ENCODE measurements around the gene FBXL16. TPM values are rescaled to one million over a fixed set of nuclear protein-coding genes. Genes with fewer than 3 reads are reported as not detected.

Gene FBXL16
- total and polyA plus RNA-seq, 2 of the 13 experiments (the other 11 are each of a cell fraction or from before 2014, with no cell fraction given) = 0.22 to 2.0 TPM

DNA sequence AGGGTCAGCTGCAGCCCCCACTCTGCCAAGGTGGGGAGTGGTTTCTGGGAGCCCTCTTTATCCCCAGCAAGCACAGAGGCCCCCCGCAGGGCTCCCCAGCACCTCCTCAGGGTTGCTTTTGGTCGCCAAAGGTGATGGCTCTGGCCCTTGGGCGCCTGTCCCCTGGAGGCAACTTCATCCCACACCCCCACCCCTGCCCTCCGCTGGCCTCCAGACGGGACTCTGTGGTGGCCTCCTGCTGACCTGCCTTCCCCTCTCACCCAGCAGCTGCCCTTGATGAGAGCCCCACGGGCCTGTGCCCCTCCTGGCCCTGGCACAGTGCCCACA, 45.5 kb downstream of the FBXL16 start (continued):
- TF ChIP-seq REPIN1 (CRISPR knock-in tag; IDR thresholded peaks at IDR 0.05; ENCODE audit: borderline replicate concordance, low read depth) (no peak), ZNF563 (CRISPR knock-in tag; IDR thresholded peaks at IDR 0.05) (no peak), ZNF790 (CRISPR knock-in tag; IDR thresholded peaks at IDR 0.05; ENCODE audit: borderline replicate concordance) (no peak)
- TF ChIP-seq, protein P1, sequence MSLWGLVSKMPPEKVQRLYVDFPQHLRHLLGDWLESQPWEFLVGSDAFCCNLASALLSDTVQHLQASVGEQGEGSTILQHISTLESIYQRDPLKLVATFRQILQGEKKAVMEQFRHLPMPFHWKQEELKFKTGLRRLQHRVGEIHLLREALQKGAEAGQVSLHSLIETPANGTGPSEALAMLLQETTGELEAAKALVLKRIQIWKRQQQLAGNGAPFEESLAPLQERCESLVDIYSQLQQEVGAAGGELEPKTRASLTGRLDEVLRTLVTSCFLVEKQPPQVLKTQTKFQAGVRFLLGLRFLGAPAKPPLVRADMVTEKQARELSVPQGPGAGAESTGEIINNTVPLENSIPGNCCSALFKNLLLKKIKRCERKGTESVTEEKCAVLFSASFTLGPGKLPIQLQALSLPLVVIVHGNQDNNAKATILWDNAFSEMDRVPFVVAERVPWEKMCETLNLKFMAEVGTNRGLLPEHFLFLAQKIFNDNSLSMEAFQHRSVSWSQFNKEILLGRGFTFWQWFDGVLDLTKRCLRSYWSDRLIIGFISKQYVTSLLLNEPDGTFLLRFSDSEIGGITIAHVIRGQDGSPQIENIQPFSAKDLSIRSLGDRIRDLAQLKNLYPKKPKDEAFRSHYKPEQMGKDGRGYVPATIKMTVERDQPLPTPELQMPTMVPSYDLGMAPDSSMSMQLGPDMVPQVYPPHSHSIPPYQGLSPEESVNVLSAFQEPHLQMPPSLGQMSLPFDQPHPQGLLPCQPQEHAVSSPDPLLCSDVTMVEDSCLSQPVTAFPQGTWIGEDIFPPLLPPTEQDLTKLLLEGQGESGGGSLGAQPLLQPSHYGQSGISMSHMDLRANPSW (CRISPR knock-in tag; IDR thresholded peaks at IDR 0.05; ENCODE audit: borderline replicate concordance) = no peak
- TF ChIP-seq, protein P2, sequence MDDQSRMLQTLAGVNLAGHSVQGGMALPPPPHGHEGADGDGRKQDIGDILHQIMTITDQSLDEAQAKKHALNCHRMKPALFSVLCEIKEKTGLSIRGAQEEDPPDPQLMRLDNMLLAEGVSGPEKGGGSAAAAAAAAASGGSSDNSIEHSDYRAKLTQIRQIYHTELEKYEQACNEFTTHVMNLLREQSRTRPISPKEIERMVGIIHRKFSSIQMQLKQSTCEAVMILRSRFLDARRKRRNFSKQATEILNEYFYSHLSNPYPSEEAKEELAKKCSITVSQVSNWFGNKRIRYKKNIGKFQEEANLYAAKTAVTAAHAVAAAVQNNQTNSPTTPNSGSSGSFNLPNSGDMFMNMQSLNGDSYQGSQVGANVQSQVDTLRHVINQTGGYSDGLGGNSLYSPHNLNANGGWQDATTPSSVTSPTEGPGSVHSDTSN (CRISPR knock-in tag; IDR thresholded peaks at IDR 0.05; ENCODE audit: borderline replicate concordance) = no peak

DNA sequence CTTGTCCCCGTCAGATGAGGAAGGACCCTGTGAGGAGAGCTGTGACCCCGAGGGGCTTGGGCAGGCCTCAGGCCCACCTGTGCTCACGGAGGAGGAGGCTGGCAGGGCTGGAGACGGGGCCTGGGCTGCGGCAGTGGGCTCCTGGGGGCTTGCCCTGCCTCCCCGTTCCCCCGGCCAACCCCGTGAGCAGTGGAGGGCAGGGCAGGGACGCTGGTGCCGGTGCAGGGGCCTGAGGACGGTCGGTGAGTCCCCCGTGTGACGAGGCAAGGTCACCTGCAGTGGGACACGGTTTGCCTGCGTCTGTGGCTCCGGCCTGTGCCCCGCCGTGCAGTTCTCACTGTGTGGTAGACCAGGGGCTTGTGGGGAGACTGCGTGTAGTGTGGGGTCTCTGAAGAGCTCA, 46.0 kb downstream of the FBXL16 start:
- WGBS (ENCODE audit: low lambda C conversion rate) = no CpG with 5 or more reads among the region's 20 CpGs
- no peaks in the 10 kb centered on the region for H3K79me2 ChIP-seq (ENCODE audit: insufficient read depth, low read length)
- no peak overlapping the region for H3K9ac ChIP-seq (ENCODE audit: insufficient read depth, low read depth, low read length)
- no peaks in the 10 kb centered on the region for H3K27me3 ChIP-seq (ENCODE audit: control insufficient read depth in 1 of 2, insufficient read depth in 2 of 2, low read length in 2 of 2)
- TF ChIP-seq, protein P3, sequence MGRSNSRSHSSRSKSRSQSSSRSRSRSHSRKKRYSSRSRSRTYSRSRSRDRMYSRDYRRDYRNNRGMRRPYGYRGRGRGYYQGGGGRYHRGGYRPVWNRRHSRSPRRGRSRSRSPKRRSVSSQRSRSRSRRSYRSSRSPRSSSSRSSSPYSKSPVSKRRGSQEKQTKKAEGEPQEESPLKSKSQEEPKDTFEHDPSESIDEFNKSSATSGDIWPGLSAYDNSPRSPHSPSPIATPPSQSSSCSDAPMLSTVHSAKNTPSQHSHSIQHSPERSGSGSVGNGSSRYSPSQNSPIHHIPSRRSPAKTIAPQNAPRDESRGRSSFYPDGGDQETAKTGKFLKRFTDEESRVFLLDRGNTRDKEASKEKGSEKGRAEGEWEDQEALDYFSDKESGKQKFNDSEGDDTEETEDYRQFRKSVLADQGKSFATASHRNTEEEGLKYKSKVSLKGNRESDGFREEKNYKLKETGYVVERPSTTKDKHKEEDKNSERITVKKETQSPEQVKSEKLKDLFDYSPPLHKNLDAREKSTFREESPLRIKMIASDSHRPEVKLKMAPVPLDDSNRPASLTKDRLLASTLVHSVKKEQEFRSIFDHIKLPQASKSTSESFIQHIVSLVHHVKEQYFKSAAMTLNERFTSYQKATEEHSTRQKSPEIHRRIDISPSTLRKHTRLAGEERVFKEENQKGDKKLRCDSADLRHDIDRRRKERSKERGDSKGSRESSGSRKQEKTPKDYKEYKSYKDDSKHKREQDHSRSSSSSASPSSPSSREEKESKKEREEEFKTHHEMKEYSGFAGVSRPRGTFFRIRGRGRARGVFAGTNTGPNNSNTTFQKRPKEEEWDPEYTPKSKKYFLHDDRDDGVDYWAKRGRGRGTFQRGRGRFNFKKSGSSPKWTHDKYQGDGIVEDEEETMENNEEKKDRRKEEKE (IDR thresholded peaks at IDR 0.05) = no peak
- TF ChIP-seq, protein P4, sequence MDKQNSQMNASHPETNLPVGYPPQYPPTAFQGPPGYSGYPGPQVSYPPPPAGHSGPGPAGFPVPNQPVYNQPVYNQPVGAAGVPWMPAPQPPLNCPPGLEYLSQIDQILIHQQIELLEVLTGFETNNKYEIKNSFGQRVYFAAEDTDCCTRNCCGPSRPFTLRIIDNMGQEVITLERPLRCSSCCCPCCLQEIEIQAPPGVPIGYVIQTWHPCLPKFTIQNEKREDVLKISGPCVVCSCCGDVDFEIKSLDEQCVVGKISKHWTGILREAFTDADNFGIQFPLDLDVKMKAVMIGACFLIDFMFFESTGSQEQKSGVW (CRISPR knock-in tag; IDR thresholded peaks at IDR 0.05; ENCODE audit: borderline replicate concordance) = no peak
- TF ChIP-seq, protein P5, sequence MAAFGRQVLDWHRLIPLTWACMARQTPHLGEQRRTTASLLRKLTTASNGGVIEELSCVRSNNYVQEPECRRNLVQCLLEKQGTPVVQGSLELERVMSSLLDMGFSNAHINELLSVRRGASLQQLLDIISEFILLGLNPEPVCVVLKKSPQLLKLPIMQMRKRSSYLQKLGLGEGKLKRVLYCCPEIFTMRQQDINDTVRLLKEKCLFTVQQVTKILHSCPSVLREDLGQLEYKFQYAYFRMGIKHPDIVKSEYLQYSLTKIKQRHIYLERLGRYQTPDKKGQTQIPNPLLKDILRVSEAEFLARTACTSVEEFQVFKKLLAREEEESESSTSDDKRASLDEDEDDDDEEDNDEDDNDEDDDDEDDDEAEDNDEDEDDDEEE (CRISPR knock-in tag; IDR thresholded peaks at IDR 0.05) = no peak
- TF ChIP-seq ZNF33A (CRISPR knock-in tag; IDR thresholded peaks at IDR 0.05; ENCODE audit: borderline replicate concordance) (no peak), U2AF1 (optimal IDR thresholded peaks at IDR 0.05; ENCODE audit: low read depth, low read length) (no peak), TBL1XR1 (IDR thresholded peaks at IDR 0.05; ENCODE audit: borderline replicate concordance, low read length, partially characterized antibody) (no peak), ATF1 (CRISPR knock-in tag; IDR thresholded peaks at IDR 0.05) (no peak), ZNF138 (CRISPR knock-in tag; IDR thresholded peaks at IDR 0.05; ENCODE audit: low read depth) (no peak), ZNF709 (CRISPR knock-in tag; IDR thresholded peaks at IDR 0.05) (no peak), XRCC5 (optimal IDR thresholded peaks at IDR 0.05; ENCODE audit: low read length) (no peak)
- ChIA-PET CTCF (ENCODE audit: low intra/inter-chr PET ratio, low total read pairs) (interaction anchor here (1.3 kb wide), 1 partner anchor 8 kb away, joined by 4 read pairs; the partner anchor contains the start of gene RHOT2), POLR2A (no interaction called here)
- intact Hi-C loops (cut with micrococcal nuclease; ENCODE audit: unreplicated experiment) (no loop called here), in situ Hi-C loops (cut with HindIII; ENCODE audit: extremely low pct_ligation_motif_present, low pct_unique_long_range_greater_than_20kb) (no loop called here)
- H4K20me1 ChIP-seq (ENCODE audit: insufficient read depth, low read length) = no peaks in the 10 kb centered on the region
- no TSS peak for BruUV-seq (replicated peaks)
- H3K36me3 ChIP-seq (replicated peaks in 1 of 2; ENCODE audit: control insufficient read depth in 1 of 2, insufficient read depth in 2 of 2, low read length in 2 of 2) = peaks cover 2 to 3% of the 10 kb centered on the region in 2 experiments; a peak in 1 of 5 replicates
- ATAC-seq = no peak
- H3K9me3 ChIP-seq (ENCODE audit: low read length) = no peaks in the 10 kb centered on the region
- no peak for FAIRE-seq
- H3K4me2 ChIP-seq (ENCODE audit: low read depth, low read length) = no peak overlapping the region
- no peak overlapping the region for H2AFZ ChIP-seq (ENCODE audit: low read length)
- DNase-seq (ENCODE audit: low spot score) = no peak
- no peak overlapping the region for H3K27ac ChIP-seq (ENCODE audit: extremely low read length, insufficient read depth, low read length)
- H3K4me1 ChIP-seq (ENCODE audit: insufficient read depth, low read length) = peaks cover 1% of the 10 kb centered on the region
- H3K4me3 ChIP-seq (replicated peaks in 1 of 3; ENCODE audit: insufficient read depth in 1 of 3, low read depth in 2 of 3, low read length in 3 of 3) = no peak overlapping the region
